H9 (cell line): ENCODE results near the gene APP. TPM values are rescaled to one million over a fixed set of nuclear protein-coding genes. Genes with fewer than 3 reads are reported as not detected.

Experiments
- DNase-seq: peaks from one replicate; pipeline ENCODE4 v3.0.0-alpha.2; 2017
- H2AFZ ChIP-seq: one replicate; pipeline ENCODE4 v1.6.1; 2013; ENCODE audit warnings: mild to moderate bottlenecking, low read length, control low read depth, moderate library complexity
- H2AK5ac ChIP-seq: 2 replicates; pipeline ENCODE4 v1.6.1; 2013; ENCODE audit warnings: low read length, control low read depth, mixed read lengths; ENCODE audit not compliant: insufficient read length
- H2BK120ac ChIP-seq: one replicate; pipeline ENCODE4 v1.6.1; 2013; ENCODE audit warnings: low read depth, mild to moderate bottlenecking, low read length, control low read depth, inconsistent platforms; ENCODE audit not compliant: poor library complexity, severe bottlenecking
- H2BK12ac ChIP-seq: 2 replicates; pipeline ENCODE4 v1.6.1; 2013; ENCODE audit warnings: low read length, control low read depth, mixed read lengths, low read depth; ENCODE audit not compliant: insufficient read length
- H2BK15ac ChIP-seq: 2 replicates; pipeline ENCODE4 v1.6.1; 2013; ENCODE audit warnings: low read depth, low read length, control low read depth
- H2BK20ac ChIP-seq: one replicate; pipeline ENCODE4 v1.6.1; 2013; ENCODE audit warnings: low read depth, mild to moderate bottlenecking, low read length, control low read depth, inconsistent platforms; ENCODE audit not compliant: poor library complexity, severe bottlenecking
- H2BK5ac ChIP-seq: 2 replicates; pipeline ENCODE4 v1.6.1; 2013; ENCODE audit warnings: low read length, control low read depth, mixed read lengths; ENCODE audit not compliant: insufficient read length
- H3K14ac ChIP-seq: 2 replicates; pipeline ENCODE4 v1.6.1; 2013; ENCODE audit warnings: low read length, control low read depth; ENCODE audit not compliant: insufficient read depth
- H3K18ac ChIP-seq: 2 replicates; pipeline ENCODE4 v1.6.1; 2013; ENCODE audit warnings: low read depth, mild to moderate bottlenecking, mixed read lengths, low read length, control low read depth; ENCODE audit not compliant: insufficient read length
- H3K23ac ChIP-seq: 2 replicates; pipeline ENCODE4 v1.6.1; 2013; ENCODE audit warnings: low read length, control low read depth, mixed read lengths, low read depth; ENCODE audit not compliant: insufficient read length
- H3K23me2 ChIP-seq: 2 replicates; pipeline ENCODE4 v1.6.1; 2013; ENCODE audit warnings: low read depth, mild to moderate bottlenecking, mixed read lengths, low read length, control low read depth; ENCODE audit not compliant: insufficient read length, poor library complexity, severe bottlenecking
- H3K27ac ChIP-seq: 2 replicates; pipeline ENCODE4 v1.5.1; 2013; ENCODE audit warnings: low read length, control low read depth, mixed read lengths, low read depth; ENCODE audit not compliant: insufficient read length
- H3K27me3 ChIP-seq: 2 replicates; pipeline ENCODE4 v1.6.1; 2013; ENCODE audit warnings: low read length, control low read depth, inconsistent platforms; ENCODE audit not compliant: insufficient read depth
- H3K4ac ChIP-seq: 2 replicates; pipeline ENCODE4 v1.6.1; 2013; ENCODE audit warnings: low read depth, mild to moderate bottlenecking, control low read depth, inconsistent platforms, low read length, moderate library complexity
- H3K4me1 ChIP-seq: 2 replicates; pipeline ENCODE4 v1.6.1; 2013; ENCODE audit warnings: low read length, control low read depth, inconsistent platforms; ENCODE audit not compliant: insufficient read depth
- H3K4me2 ChIP-seq: 2 replicates; pipeline ENCODE4 v1.6.1; 2013; ENCODE audit warnings: low read length, control low read depth, mixed read lengths; ENCODE audit not compliant: insufficient read length, insufficient read depth
- H3K56ac ChIP-seq: 2 replicates; pipeline ENCODE4 v1.6.1; 2013; ENCODE audit warnings: low read depth, mild to moderate bottlenecking, mixed read lengths, low read length, control low read depth; ENCODE audit not compliant: insufficient read length
- H3K79me1 ChIP-seq: 2 replicates; pipeline ENCODE4 v1.6.1; 2013; ENCODE audit warnings: low read depth, mild to moderate bottlenecking, moderate library complexity, low read length, control low read depth, inconsistent platforms; ENCODE audit not compliant: insufficient read depth, poor library complexity, severe bottlenecking
- H3K79me2 ChIP-seq: 2 replicates; pipeline ENCODE4 v1.6.1; 2013; ENCODE audit warnings: low read length, control low read depth, inconsistent platforms; ENCODE audit not compliant: insufficient read depth
- H3K9ac ChIP-seq: 2 replicates; pipeline ENCODE4 v1.6.1; 2013; ENCODE audit warnings: low read length, control low read depth, mixed read lengths; ENCODE audit not compliant: insufficient read length; ENCODE audit errors: extremely low read depth
- H3K9me3 ChIP-seq: one replicate; pipeline ENCODE4 v1.6.1; 2013; ENCODE audit warnings: low read depth, low read length, inconsistent platforms; ENCODE audit not compliant: control insufficient read depth
- H3T11ph ChIP-seq: one replicate; pipeline ENCODE4 v1.6.1; 2013; ENCODE audit warnings: mild to moderate bottlenecking, low read length, control low read depth, inconsistent platforms
- H4K20me1 ChIP-seq: one replicate; pipeline ENCODE4 v1.6.1; 2013; ENCODE audit not compliant: control insufficient read depth, insufficient read length, insufficient read depth
- H4K5ac ChIP-seq: 2 replicates; pipeline ENCODE4 v1.6.1; 2013; ENCODE audit warnings: low read depth, mild to moderate bottlenecking, mixed read lengths, low read length, control low read depth; ENCODE audit not compliant: insufficient read length
- H4K8ac ChIP-seq: replicated peaks from 2 replicates; pipeline ENCODE4 v1.6.1; 2013; ENCODE audit warnings: low read length, control low read depth, mixed read lengths, low read depth; ENCODE audit not compliant: insufficient read length
- H4K91ac ChIP-seq: 2 replicates; pipeline ENCODE4 v1.6.1; 2013; ENCODE audit warnings: low read depth, mild to moderate bottlenecking, moderate library complexity, mixed read lengths, low read length, control low read depth; ENCODE audit not compliant: insufficient read length
- H3K27ac Mint-ChIP-seq, 3 experiments: 2 replicates in 2 of 3; 3 replicates in 1 of 3; pipeline ENCODE4 v1.8.0; 2020 to 2021; ENCODE audit warnings: mixed read lengths in 3 of 3, mild to moderate bottlenecking in 1 of 3, moderate library complexity in 1 of 3
- H3K27me3 Mint-ChIP-seq: 2 replicates; pipeline ENCODE4 v1.8.0; 2021; ENCODE audit warnings: low read depth, mild to moderate bottlenecking, moderate library complexity, mixed read lengths
- H3K36me3 Mint-ChIP-seq, 3 experiments: 2 replicates in 2 of 3; 3 replicates in 1 of 3; pipeline ENCODE4 v1.8.0; 2020 to 2021; ENCODE audit warnings: low read depth in 3 of 3, mixed read lengths in 3 of 3; ENCODE audit not compliant: insufficient read depth in 1 of 3
- H3K4me1 Mint-ChIP-seq, 2 experiments: 2 replicates each; pipeline ENCODE4 v1.8.0; 2020; ENCODE audit warnings: mixed read lengths in 2 of 2
- H3K4me3 Mint-ChIP-seq, 2 experiments: 2 replicates in 1 of 2; 3 replicates in 1 of 2; pipeline ENCODE4 v1.8.0; 2020 to 2021; ENCODE audit warnings: mild to moderate bottlenecking in 2 of 2, mixed read lengths in 2 of 2, moderate library complexity in 1 of 2
- H3K9me3 Mint-ChIP-seq, 2 experiments: 2 replicates in 1 of 2; 3 replicates in 1 of 2; pipeline ENCODE4 v1.8.0; 2020; ENCODE audit warnings: mild to moderate bottlenecking in 2 of 2, mixed read lengths in 2 of 2, moderate library complexity in 1 of 2
- WGBS: extraction: QIAGEN DNeasy Blood & Tissue Kit; methylation state at CpG from one replicate; pipeline ENCODE4 v1.1.7; 2013; ENCODE audit warnings: missing lambda C conversion rate, low lambda C conversion rate, mixed read lengths; ENCODE audit not compliant: insufficient read length; ENCODE audit errors: extremely low coverage; 5-methylcytosine and 5-hydroxymethylcytosine counted together
- total RNA-seq: library from RNA; stranded (reverse); gene quantifications from 2 replicates; pipeline ENCODE4 v1.2.1, GENCODE V29; 2021
- TF ChIP-seq, protein P1 (sequence below): fragments of 200-600 bp; sonication (generic); conservative IDR thresholded peaks from 3 replicates; pipeline ENCODE4 v1.8.0; 2021; ENCODE audit warnings: antibody characterized with exemption, mild to moderate bottlenecking

APP gene
- total RNA-seq, 1 experiment from 2014 or later, result 380 TPM

- no peaks in the 10 kb centered on the region for H3K9me3 ChIP-seq
- H3K27ac Mint-ChIP-seq, result peak overlapping the region; percentile 15 to 56 (median 53); a peak in 4 of 7 replicates
- no peak overlapping the region for H3T11ph ChIP-seq
- no peak overlapping the region for H4K8ac ChIP-seq
- H3K9me3 Mint-ChIP-seq, result no peaks in the 10 kb centered on the region
- no peak overlapping the region for H4K91ac ChIP-seq
- TF ChIP-seq, protein P1, sequence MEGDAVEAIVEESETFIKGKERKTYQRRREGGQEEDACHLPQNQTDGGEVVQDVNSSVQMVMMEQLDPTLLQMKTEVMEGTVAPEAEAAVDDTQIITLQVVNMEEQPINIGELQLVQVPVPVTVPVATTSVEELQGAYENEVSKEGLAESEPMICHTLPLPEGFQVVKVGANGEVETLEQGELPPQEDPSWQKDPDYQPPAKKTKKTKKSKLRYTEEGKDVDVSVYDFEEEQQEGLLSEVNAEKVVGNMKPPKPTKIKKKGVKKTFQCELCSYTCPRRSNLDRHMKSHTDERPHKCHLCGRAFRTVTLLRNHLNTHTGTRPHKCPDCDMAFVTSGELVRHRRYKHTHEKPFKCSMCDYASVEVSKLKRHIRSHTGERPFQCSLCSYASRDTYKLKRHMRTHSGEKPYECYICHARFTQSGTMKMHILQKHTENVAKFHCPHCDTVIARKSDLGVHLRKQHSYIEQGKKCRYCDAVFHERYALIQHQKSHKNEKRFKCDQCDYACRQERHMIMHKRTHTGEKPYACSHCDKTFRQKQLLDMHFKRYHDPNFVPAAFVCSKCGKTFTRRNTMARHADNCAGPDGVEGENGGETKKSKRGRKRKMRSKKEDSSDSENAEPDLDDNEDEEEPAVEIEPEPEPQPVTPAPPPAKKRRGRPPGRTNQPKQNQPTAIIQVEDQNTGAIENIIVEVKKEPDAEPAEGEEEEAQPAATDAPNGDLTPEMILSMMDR, result no peak
- no peak overlapping the region for H2AK5ac ChIP-seq
- H2BK120ac ChIP-seq, result no peak overlapping the region
- DNase-seq, result no peak
- peaks cover 2% of the 10 kb centered on the region; the same call in 1 of the 2 replicates for H3K79me2 ChIP-seq
- H3K27me3 Mint-ChIP-seq, result no peaks in the 10 kb centered on the region
- no peak overlapping the region for H2BK15ac ChIP-seq
- H4K20me1 ChIP-seq, result no peaks in the 10 kb centered on the region
- H3K56ac ChIP-seq, result no peak overlapping the region
- H2BK5ac ChIP-seq, result no peak overlapping the region
- H3K23ac ChIP-seq, result no peak overlapping the region
- H3K4me3 Mint-ChIP-seq, result no peak overlapping the region
- H3K18ac ChIP-seq, result no peak overlapping the region
- H3K4me2 ChIP-seq, result no peak overlapping the region
- WGBS, result no CpG with 5 or more reads among the region's 3 CpGs
- no peak overlapping the region for H2BK12ac ChIP-seq
- H3K4me1 ChIP-seq, result peaks cover 7% of the 10 kb centered on the region; the same call in 1 of the 2 replicates
- H3K27me3 ChIP-seq, result no peaks in the 10 kb centered on the region
- H3K4me1 Mint-ChIP-seq, result peaks cover 17 to 20% of the 10 kb centered on the region in 2 experiments
- no peak overlapping the region for H2AFZ ChIP-seq
- no peak overlapping the region for H2BK20ac ChIP-seq
- peaks cover 40 to 58% (median 57%) of the 10 kb centered on the region in 3 experiments; a peak in 6 of 7 replicates for H3K36me3 Mint-ChIP-seq
- no peak overlapping the region for H3K4ac ChIP-seq
- no peak overlapping the region for H3K14ac ChIP-seq
- H3K27ac ChIP-seq, result no peak overlapping the region
- H3K9ac ChIP-seq, result no peak overlapping the region
- H4K5ac ChIP-seq, result no peak overlapping the region
- no peaks in the 10 kb centered on the region for H3K23me2 ChIP-seq
- H3K79me1 ChIP-seq, result no peaks in the 10 kb centered on the region
Observed at GRCh38 chr21:25980710-25981109, 189.9 kb downstream of the APP start.
